D341Med (cell line): ENCODE data around the gene ENO2.

Experiments
- DNase-seq: peaks from one replicate; pipeline ENCODE4 v3.0.0; 2012; ENCODE audit warnings: low spot score

ENO2 gene

DNA sequence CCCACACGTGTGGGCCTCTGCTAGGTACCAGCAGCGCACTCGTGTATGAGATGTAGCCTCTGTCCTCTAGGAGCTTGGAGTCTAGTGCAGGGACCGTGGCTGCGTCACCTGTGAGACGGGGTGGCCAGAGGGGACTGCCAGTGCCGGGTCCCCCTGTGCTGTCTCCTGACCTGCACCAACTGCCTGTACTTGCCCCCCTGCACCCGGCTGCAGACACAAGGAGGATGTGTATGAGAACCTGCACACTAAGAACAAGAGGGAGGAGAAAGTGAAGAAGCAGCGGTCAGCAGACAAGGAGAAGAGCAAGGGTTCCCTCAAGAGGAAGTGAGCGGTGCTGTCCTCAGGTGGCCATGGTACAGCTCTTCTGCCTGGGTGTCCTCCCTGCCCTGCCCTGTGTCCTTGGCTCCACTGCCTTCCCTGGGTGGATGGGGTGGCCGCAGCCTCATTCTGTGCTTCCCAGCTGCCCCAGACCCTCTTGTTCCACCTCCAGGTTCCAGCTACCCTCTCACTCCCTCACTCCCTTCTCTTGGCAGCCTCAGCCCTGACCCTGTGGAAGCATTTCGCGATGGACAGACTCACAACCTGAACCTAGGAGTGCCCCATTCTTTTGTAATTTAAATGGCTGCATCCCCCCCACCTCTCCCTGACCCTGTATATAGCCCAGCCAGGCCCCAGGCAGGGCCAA is 46.4 kb downstream of the ENO2 start:
- no peak for DNase-seq

GRCh38 chr12:6961278-6961694 is 46.9 kb downstream of the ENO2 start:
- no peak for DNase-seq

DNA sequence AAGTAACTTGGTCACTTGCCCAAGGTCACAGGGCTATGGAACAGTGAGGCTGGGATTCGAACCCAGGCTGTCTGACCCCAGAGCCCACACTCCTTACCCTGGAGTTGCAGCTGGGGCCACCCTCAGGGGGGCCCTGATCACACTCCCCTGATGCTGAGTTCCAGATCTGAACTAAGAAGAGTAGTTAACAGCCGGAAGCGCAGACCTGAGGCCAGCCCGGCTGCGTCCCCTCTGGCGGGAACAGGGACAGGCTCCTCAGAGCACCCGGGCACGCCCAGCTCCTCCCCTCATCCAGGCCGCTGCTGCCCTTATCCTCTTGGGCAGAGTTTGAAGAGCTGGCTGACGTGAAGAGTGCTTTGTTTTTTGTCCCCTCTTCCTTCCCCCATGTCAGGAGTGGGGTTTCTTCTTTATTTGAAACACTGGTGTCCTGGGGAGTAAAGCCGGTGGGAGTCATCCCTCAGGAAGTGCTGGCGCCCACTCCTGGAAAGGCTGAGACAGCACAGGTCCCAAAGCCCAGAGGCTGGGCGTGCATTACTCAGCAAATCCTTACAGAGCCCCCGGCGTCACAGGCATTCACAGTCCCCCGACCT is 47.4 kb downstream of the ENO2 start:
- DNase-seq = peak; percentile 86

- DNase-seq = no peak
These were observed 48.1 kb downstream of the ENO2 start for GRCh38 chr12:6962285-6963015.

DNA sequence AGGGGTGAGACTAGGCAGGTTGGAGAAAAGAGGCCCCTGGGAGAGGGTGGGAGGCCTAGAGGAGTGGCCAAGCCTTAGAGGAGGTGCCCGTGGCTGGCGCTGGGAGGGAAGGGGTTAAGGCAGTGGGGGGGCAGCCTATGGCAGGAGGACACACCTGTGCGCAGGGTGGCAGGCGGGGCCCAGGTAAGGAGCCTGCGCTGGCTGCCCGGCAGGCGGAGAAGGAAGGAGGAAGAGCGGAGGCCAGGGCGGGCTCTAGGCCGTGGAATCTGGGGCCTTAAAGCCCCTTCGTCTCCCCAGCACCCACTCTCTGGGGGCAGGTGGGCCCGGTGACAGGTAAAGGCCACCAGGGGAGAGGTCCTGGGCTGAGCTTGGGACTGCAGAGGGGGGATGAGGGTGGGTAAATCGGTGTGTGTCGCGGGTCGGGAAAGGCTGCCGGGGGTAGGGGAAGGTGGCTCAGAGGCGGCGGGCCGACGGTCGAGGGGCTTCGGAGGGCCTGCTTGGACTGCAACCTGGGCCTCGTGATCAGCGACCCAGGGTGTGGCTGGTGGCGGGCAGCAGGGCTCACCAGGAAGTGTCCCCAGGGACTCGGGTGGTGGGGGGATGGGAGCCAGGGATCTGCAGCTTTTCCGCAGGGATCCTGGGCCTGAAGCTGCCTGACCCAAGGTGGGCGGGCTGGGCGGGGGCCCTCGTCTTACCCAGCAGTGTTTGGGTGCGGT is 48.8 kb downstream of the ENO2 start:
- DNase-seq = no peak

GRCh38 chr12:6963791-6964413 is 49.5 kb downstream of the ENO2 start:
- no peak for DNase-seq

DNA sequence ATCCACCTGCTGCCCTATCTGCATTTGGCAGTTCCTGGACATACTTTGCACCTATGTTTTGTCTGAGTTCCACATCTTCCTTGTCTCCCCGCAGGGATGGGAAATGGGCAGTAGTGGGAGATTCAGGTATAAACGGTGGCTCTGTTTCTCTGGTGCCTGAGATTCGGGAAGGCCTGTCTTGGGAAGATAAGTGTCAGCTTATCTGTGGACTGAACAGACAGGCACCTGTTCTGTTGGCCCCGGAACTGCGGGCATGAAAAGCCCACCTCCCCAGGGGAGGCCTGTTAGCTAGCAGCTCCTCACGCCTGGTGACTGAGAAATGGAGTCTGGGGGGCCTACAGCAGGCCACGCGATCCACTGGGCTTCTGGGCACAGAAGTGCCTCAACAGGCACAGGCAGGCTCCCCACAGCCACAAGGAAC is 50.2 kb downstream of the ENO2 start:
- DNase-seq = no peak

- DNase-seq = peak; percentile 89
These were observed 50.8 kb downstream of the ENO2 start for GRCh38 chr12:6965026-6965661.

- no peak for DNase-seq
These were observed 51.3 kb downstream of the ENO2 start for GRCh38 chr12:6965714-6966113.

GRCh38 chr12:6966351-6966750 is 52.0 kb downstream of the ENO2 start:
- no peak for DNase-seq

- no peak for DNase-seq
These were observed 53.3 kb downstream of the ENO2 start for GRCh38 chr12:6967651-6968100.

GRCh38 chr12:6968426-6968825 is 54.0 kb downstream of the ENO2 start:
- no peak for DNase-seq

DNA sequence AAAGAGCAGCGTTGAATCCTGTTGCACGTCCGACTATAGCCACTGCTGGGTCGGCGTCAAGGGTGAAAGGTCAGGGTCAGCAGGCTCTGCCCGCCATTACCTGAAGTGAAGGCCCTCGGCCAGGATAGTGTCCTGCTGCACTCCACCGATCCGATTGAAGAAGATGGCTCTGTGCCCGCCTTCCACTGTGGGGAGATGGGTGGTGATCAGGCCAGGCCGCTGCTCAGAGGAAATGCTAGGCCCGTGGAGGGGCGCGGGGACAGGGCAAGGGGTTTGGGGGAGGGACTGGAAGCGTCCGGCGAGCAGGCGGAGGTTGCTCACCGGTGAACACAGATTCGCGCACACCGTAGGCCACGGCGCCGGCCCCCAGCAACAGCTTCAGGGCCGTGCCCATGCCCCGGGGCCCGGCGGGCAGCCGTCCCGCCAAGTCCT is 55.7 kb downstream of the ENO2 start:
- DNase-seq = no peak
